Measurements from ENCODE around the gene RTP2. TPM values are rescaled to one million over a fixed set of nuclear protein-coding genes. Genes with fewer than 3 reads are reported as not detected.
A peak's percentile ranks its signal among the peaks of the same experiment; 100 is the strongest.

RTP2 gene
- total RNA-seq, 1 experiment from 2014 or later, result not detected

DNA sequence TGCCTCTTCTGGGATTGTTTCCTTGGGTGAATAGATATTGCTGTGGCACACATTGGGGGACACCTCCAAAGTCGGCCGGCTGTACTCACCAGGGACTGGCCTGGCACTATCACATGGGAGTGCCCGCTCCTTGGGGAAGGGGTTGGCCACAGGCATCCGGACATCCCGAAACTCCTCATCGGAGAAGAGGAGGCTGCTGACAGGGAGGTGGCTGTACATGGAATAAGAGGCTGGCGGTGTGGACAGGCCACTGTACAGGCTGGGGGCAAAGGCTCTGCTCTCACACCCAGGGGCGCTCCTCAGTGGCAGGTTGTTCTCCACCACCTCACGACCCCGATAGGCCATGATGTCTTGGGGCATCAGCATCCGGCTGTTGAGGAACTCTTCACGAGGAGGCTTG, 27.2 kb upstream of the RTP2 start:
- DNase-seq, result no peak
- Histone ChIP-seq H3K36me3 (replicated peaks; ENCODE audit: control insufficient read depth, insufficient read depth, low read length) (peaks cover 3% of the 10 kb centered on the region), H3K27me3 (ENCODE audit: control insufficient read depth, insufficient read depth, low read length) (no peaks in the 10 kb centered on the region), H3K4me3 (ENCODE audit: insufficient read depth, low read depth, low read length) (no peak overlapping the region)

DNA sequence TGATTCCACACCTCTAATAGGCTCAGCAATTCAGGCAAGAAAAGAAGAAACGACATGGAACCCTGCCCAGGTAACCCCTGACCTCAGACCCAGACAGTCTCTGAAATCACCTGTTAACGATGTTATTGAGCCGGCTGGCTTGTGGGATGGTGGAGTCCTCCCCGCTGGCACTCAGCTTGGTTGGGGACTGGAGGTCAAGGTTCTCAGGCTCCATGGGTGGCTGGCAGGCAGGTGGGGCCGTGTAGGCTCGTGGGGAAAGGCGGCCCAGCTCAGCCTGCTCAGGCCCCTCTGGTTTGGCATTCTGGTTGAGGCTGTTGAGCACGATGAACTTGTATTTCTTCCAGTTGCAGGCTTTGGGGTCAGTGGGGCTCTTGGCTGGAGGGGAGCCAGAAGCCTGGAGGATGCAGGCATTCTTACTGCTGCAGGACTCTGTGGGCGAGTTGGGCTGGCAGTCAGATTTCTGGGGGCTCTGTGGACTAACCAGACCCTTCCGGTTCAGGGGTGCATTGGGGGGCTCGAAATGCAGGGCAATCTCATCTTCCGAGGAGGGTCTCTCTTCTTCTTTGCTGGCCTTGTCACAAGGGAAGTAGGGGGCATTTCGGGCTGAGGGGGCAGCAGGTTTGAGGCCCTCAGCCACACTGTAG, 26.7 kb upstream of the RTP2 start:
- H3K4me3 ChIP-seq (ENCODE audit: insufficient read depth, low read depth, low read length), result no peak overlapping the region
- H3K27me3 ChIP-seq (ENCODE audit: control insufficient read depth, insufficient read depth, low read length), result no peaks in the 10 kb centered on the region
- no peak for DNase-seq
- H3K36me3 ChIP-seq (replicated peaks; ENCODE audit: control insufficient read depth, insufficient read depth, low read length), result peaks cover 3% of the 10 kb centered on the region

- Histone ChIP-seq H3K27me3 (ENCODE audit: control insufficient read depth, insufficient read depth, low read length) (no peaks in the 10 kb centered on the region), H3K4me3 (ENCODE audit: insufficient read depth, low read depth, low read length) (no peak overlapping the region), H3K36me3 (replicated peaks; ENCODE audit: control insufficient read depth, insufficient read depth, low read length) (peaks cover 3% of the 10 kb centered on the region)
- DNase-seq, result no peak
Observed at GRCh38 chr3:187728248-187728647, 25.9 kb upstream of the RTP2 start.

DNA sequence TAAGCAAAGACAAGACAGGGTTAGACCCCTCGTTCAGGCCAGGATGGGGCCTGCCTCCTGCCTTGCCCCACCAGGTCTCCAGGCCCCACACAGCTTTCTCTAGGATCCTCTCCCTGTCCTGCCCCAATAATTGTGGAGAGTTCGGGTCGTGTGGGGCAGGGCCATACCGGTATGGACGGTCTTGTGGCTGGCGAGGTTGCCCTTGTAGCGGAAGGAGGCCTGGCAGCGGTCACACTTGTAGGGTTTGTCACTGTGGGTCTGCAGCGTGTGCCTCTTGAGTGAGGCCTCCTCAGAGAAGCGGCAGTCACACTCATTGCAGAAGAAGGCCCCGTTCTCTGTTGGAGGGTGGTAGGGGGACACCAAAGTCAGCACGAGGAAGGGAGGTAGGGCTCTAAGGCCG, 24.2 kb upstream of the RTP2 start:
- Histone ChIP-seq H3K36me3 (replicated peaks; ENCODE audit: control insufficient read depth, insufficient read depth, low read length) (peaks cover 3% of the 10 kb centered on the region), H3K4me3 (ENCODE audit: insufficient read depth, low read depth, low read length) (no peak overlapping the region), H3K27me3 (ENCODE audit: control insufficient read depth, insufficient read depth, low read length) (no peaks in the 10 kb centered on the region)
- DNase-seq, result no peak

- DNase-seq, result peak; percentile 33
- Histone ChIP-seq H3K27me3 (ENCODE audit: control insufficient read depth, insufficient read depth, low read length) (no peaks in the 10 kb centered on the region), H3K36me3 (replicated peaks; ENCODE audit: control insufficient read depth, insufficient read depth, low read length) (peaks cover 3% of the 10 kb centered on the region), H3K4me3 (ENCODE audit: insufficient read depth, low read depth, low read length) (no peak overlapping the region)
Observed at GRCh38 chr3:187725653-187726370, 23.5 kb upstream of the RTP2 start.

- DNase-seq, result no peak
- Histone ChIP-seq H3K4me3 (ENCODE audit: insufficient read depth, low read depth, low read length) (no peak overlapping the region), H3K36me3 (replicated peaks; ENCODE audit: control insufficient read depth, insufficient read depth, low read length) (peaks cover 3% of the 10 kb centered on the region), H3K27me3 (ENCODE audit: control insufficient read depth, insufficient read depth, low read length) (no peaks in the 10 kb centered on the region)
Observed at GRCh38 chr3:187725224-187725623, 22.9 kb upstream of the RTP2 start.

GRCh38 chr3:187722206-187722612, 19.9 kb upstream of the RTP2 start:
- peak; percentile 77 for DNase-seq
- Histone ChIP-seq H3K27me3 (ENCODE audit: control insufficient read depth, insufficient read depth, low read length) (no peaks in the 10 kb centered on the region), H3K36me3 (replicated peaks; ENCODE audit: control insufficient read depth, insufficient read depth, low read length) (no peaks in the 10 kb centered on the region; the same call in 1 of the 2 replicates), H3K4me3 (ENCODE audit: insufficient read depth, low read depth, low read length) (no peak overlapping the region)

DNA sequence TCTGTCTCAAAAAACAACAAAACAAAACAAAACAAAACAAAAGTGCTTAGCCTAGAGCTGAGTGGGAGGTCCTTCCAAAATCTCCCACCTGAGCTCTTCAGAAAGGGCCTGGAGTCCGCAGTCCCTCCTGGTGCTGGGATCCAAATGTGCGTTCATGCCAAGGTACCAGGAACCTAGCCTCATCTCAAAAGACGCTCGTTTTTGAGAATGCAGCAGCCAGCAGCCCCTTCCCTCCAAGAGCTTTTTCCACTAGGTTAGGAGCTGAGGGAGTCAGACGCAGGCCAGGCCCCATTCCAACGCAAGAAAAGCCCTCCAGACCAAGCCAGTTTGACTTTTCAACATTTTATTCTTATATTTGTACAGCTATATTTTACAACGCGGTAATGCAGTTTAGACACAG, 18.7 kb upstream of the RTP2 start:
- peak; percentile 25 for DNase-seq
- Histone ChIP-seq H3K27me3 (ENCODE audit: control insufficient read depth, insufficient read depth, low read length) (no peaks in the 10 kb centered on the region), H3K4me3 (ENCODE audit: insufficient read depth, low read depth, low read length) (no peak overlapping the region), H3K36me3 (replicated peaks; ENCODE audit: control insufficient read depth, insufficient read depth, low read length) (no peaks in the 10 kb centered on the region)

DNA sequence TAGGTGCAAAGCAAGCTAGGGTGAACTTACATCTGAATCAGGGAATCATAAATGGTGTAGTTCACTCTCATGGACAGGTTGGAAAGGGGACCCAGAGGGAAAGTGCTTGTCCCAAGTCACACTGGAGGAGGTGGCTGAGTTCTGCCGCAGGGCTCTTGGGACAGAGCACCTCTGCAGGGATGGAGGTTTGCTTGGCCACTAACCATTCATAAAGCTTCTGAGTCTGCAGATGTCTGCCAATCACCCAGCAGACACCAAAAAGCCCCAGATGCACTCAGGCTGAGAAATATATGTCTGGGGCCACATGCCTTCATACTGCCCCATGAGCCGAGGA, 17.9 kb upstream of the RTP2 start:
- DNase-seq, result no peak
- no peak overlapping the region for H3K4me3 ChIP-seq (ENCODE audit: insufficient read depth, low read depth, low read length)
- H3K36me3 ChIP-seq (replicated peaks; ENCODE audit: control insufficient read depth, insufficient read depth, low read length), result no peaks in the 10 kb centered on the region
- no peaks in the 10 kb centered on the region for H3K27me3 ChIP-seq (ENCODE audit: control insufficient read depth, insufficient read depth, low read length)

DNA sequence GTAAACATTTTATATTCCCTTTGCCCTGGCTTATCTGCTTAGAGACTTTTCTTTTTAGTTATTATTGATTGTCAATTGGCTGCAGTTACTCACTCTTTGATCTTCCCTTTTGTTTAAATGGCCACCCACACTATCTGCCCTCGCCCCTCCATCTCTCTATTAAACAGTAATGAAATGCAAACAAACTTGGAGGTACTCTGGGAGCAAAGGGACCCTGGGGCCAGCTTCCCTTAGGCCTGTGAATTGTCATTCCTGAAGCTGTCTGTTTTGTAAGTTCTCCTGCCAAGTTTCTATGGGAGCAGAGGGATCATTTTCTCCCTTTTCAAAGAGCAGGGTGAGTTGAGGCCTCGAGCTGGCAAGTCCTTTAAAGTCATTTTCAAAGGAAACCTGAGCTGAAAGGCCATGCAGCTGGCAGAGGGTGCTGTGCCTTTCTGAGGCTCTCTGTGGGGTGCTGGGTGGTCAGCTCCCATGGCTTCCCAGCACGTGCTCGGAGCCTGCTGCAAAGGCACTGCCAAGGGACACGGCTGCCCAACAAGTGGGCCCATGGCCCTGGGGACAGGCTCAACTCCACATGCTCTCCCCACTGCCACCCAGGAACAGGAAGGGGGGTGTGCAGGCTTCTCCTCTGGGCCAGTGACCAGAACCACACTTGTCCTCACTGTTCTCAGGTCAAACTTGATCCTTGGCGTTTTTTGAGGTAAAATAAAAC, 17.4 kb upstream of the RTP2 start:
- DNase-seq, result peak; percentile 37
- no peak overlapping the region for H3K4me3 ChIP-seq (ENCODE audit: insufficient read depth, low read depth, low read length)
- H3K27me3 ChIP-seq (ENCODE audit: control insufficient read depth, insufficient read depth, low read length), result no peaks in the 10 kb centered on the region
- no peaks in the 10 kb centered on the region for H3K36me3 ChIP-seq (replicated peaks; ENCODE audit: control insufficient read depth, insufficient read depth, low read length)

DNA sequence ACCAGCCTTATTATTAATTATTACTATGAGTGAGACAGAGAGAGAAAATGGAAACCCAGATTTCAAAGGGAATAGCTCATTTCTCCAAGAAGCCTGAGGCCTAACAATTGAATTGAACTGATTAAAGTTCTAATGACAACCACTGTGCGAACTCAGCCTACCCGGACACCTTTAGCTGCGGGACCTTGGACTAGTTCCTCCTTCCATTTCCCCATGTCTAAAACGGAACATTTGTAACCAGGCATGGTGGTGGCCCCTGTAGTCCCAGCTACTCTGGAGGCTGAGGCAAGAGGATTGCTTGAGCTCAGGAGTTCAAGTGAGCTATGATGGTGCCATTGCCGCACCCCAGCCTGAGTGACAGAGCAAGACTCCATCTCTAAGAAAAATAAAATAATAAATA, 16.4 kb upstream of the RTP2 start:
- DNase-seq, result no peak
- H3K4me3 ChIP-seq (ENCODE audit: insufficient read depth, low read depth, low read length), result no peak overlapping the region
- no peaks in the 10 kb centered on the region for H3K36me3 ChIP-seq (replicated peaks; ENCODE audit: control insufficient read depth, insufficient read depth, low read length)
- H3K27me3 ChIP-seq (ENCODE audit: control insufficient read depth, insufficient read depth, low read length), result no peaks in the 10 kb centered on the region

DNA sequence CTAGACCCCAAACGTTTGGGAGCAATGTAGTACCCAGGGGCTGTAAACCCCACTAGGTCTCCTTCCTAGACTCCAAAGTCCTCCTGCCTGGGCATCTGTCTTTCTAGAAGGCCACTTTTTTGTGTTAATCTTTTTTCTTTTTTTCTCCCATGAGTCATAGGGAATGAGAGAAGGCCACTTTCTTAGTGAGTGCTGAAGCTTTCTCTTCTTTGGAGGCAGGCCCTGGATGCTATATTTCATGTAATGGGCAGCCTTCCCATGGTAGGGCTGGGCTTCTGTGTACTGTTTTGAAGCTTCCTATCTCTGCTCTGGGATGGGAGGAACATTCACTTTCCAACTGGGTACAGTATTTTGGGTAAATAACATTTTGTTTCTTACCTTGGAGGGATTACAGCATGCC, 15.2 kb upstream of the RTP2 start:
- H3K4me3 ChIP-seq (ENCODE audit: insufficient read depth, low read depth, low read length), result no peak overlapping the region
- no peaks in the 10 kb centered on the region for H3K27me3 ChIP-seq (ENCODE audit: control insufficient read depth, insufficient read depth, low read length)
- no peak for DNase-seq
- no peaks in the 10 kb centered on the region for H3K36me3 ChIP-seq (replicated peaks; ENCODE audit: control insufficient read depth, insufficient read depth, low read length)

- DNase-seq, result peak; percentile 79
- Histone ChIP-seq H3K27me3 (ENCODE audit: control insufficient read depth, insufficient read depth, low read length) (no peaks in the 10 kb centered on the region), H3K36me3 (replicated peaks; ENCODE audit: control insufficient read depth, insufficient read depth, low read length) (no peaks in the 10 kb centered on the region)
Observed at GRCh38 chr3:187714404-187714979, 12.1 kb upstream of the RTP2 start.

GRCh38 chr3:187713504-187713903, 11.1 kb upstream of the RTP2 start:
- Histone ChIP-seq H3K36me3 (replicated peaks; ENCODE audit: control insufficient read depth, insufficient read depth, low read length) (no peaks in the 10 kb centered on the region), H3K4me3 (ENCODE audit: insufficient read depth, low read depth, low read length) (no peak overlapping the region), H3K27me3 (ENCODE audit: control insufficient read depth, insufficient read depth, low read length) (no peaks in the 10 kb centered on the region)
- no peak for DNase-seq

More at GRCh38 chr3:187714404-187714979, 12.1 kb upstream of the RTP2 start:
- no peak overlapping the region for H3K4me3 ChIP-seq (ENCODE audit: insufficient read depth, low read depth, low read length)

- no peaks in the 10 kb centered on the region for H3K27me3 ChIP-seq (ENCODE audit: control insufficient read depth, insufficient read depth, low read length)
- no peak overlapping the region for H3K4me3 ChIP-seq (ENCODE audit: insufficient read depth, low read depth, low read length)
- no peaks in the 10 kb centered on the region for H3K36me3 ChIP-seq (replicated peaks; ENCODE audit: control insufficient read depth, insufficient read depth, low read length)
- DNase-seq, result peak; percentile 52
Observed at GRCh38 chr3:187709155-187709554, 6.8 kb upstream of the RTP2 start.

Data from H7 (cell line).